Activated naive CD4-positive, alpha-beta T cell treated with anti-CD3 and anti-CD28 coated beads, Interleukin-2, amount 50 U/mL, for 24 hours (primary cell): ENCODE measurements around the gene PIH1D1.
"Not testable (repeated sequence)": the region's sequence is repeated elsewhere in the genome, so short reads cannot be mapped to it uniquely, and the experiment has no call there.

Source experiments
- H3K27ac Mint-ChIP-seq: one replicate; pipeline ENCODE4 v1.8.0; 2021; ENCODE audit warnings: mild to moderate bottlenecking, mixed read lengths
- H3K27me3 Mint-ChIP-seq: one replicate; pipeline ENCODE4 v1.8.0; 2021; ENCODE audit warnings: mixed read lengths
- H3K36me3 Mint-ChIP-seq: one replicate; pipeline ENCODE4 v1.8.0; 2021; ENCODE audit warnings: mixed read lengths
- H3K4me1 Mint-ChIP-seq: one replicate; pipeline ENCODE4 v1.8.0; 2021; ENCODE audit warnings: mixed read lengths
- H3K4me3 Mint-ChIP-seq: one replicate; pipeline ENCODE4 v1.8.0; 2021; ENCODE audit warnings: mild to moderate bottlenecking, mixed read lengths
- H3K9me3 Mint-ChIP-seq: one replicate; pipeline ENCODE4 v1.8.0; 2021; ENCODE audit warnings: mixed read lengths

PIH1D1 gene

DNA sequence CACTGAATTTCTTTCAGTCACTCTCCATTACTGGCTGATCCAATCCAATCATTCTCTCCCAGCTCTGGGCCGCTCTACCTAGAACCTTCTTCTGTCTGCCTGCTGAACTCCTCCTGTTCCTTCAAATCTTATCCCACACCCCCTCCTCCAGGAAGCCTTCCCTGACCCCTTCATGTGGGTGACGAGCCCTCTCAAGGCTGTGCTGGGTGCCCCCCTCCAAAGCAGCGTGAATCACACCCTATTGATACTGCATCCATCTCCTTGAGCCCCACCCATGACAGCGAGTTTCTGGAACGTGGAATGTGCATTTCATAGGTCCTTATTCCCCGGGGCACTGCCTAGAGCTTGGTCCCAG lies 3.2 kb downstream of the PIH1D1 start:
- Mint-ChIP-seq H3K9me3 (no peaks in the 10 kb centered on the region), H3K36me3 (peaks cover 4% of the 10 kb centered on the region), H3K4me1 (peaks cover 58% of the 10 kb centered on the region), H3K27me3 (no peaks in the 10 kb centered on the region), H3K27ac (no peak overlapping the region), H3K4me3 (no peak overlapping the region)

DNA sequence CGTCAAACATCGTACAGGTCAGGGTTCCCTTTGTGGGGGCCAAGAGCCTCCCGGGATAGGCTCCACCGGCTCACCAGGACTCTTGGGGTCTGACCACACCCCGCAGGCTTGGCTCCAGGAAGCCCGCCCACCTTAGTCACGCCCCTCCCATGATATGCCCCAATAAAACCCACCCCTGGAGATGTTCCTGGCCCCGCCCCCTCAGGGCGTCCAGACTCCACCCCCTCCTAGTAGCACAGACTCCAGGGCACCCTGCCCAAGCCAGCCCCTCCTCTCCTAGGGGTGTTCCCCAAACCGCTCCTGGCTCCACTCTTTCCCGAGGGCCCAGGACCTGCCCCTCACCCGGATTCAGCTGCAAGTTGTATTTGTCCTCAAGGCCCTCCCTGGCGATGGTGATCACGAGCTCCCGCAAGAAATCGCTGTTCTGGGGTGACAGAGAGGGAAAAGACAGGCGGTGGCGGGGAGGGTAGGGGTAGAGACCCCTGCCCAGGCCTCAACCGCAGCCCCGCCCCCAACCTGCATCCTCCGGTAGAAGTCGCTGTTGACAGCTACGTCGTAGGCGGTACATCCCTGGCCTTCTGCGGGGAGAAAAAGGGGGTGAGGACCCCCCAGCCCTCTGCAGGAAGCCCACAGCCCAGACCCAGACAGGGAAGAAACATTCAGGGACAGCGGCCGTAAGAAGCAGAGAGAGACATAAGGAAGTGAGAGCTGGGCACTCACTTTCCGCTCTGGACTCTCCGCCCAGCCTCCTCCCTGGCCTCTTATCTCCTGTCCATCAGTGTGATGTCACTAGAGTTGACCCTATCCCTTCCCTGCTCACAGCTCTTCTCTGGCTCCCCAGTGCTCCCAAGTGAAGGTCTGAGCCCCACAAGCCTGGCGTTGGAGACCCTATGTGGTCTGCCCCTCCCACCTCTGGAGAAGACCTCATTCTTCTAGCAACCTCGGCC lies 3.9 kb downstream of the PIH1D1 start:
- H3K4me3 Mint-ChIP-seq = no peak overlapping the region

DNA sequence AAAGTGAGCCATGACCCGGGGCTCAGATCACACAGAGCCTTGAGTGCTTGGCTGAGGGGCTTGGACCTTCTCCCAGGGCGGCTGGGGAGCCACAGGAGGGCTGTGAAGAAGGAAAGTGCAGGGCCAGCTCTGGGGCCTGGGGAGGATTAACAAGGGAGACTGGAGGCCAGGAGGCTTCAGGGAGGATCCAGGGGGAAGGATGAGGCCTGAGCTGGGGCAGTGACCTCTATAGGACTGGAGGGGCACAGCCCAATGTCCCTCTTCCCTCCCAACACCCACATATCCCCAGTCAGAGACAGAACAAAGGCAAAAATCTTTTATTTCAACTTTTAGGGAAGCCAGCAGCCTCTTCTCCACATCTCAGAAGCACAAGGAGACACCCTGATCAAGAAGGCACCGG lies 5.6 kb downstream of the PIH1D1 start:
- H3K4me3 Mint-ChIP-seq = no peak overlapping the region
- H3K9me3 Mint-ChIP-seq = no peaks in the 10 kb centered on the region
- H3K4me1 Mint-ChIP-seq = peaks cover 54% of the 10 kb centered on the region
- peaks cover 10% of the 10 kb centered on the region for H3K27me3 Mint-ChIP-seq
- no peak overlapping the region for H3K27ac Mint-ChIP-seq
- H3K36me3 Mint-ChIP-seq = peaks cover 4% of the 10 kb centered on the region

More for the DNA sequence above, 3.9 kb downstream of the PIH1D1 start:
- Mint-ChIP-seq H3K27me3 (no peaks in the 10 kb centered on the region), H3K4me1 (peaks cover 54% of the 10 kb centered on the region), H3K27ac (no peak overlapping the region), H3K9me3 (no peaks in the 10 kb centered on the region), H3K36me3 (peaks cover 4% of the 10 kb centered on the region)

DNA sequence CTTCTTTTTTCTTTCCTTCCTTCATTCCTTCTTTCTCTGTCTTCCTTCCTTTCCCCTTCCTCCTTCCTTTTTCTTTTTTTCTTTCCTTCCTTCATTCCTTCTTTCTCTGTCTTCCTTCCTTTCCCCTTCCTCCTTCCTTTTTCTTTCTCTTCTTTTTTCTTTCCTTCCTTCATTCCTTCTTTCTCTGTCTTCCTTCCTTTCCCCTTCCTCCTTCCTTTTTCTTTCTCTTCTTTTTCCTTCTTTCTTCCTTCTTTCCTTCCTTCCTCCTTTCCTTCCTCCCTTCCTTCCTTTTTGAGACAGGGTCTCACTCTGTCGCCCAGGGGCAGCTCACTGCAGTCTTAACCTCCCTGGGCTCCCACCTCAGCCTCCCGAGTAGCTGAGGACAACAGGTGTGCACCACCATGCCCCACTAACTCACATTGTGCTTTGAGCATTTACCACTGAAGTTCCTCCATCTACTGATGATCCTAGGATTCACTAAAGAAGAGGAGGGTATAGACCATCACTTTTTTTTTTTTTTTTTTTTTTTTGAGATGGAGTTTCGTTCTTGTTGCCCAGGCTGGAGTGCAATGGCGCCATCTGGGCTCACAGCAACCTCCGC lies 7.4 kb downstream of the PIH1D1 start:
- H3K27ac Mint-ChIP-seq, H3K9me3 Mint-ChIP-seq, H3K36me3 Mint-ChIP-seq: not testable (repeated sequence)
- peaks cover 26% of the 10 kb centered on the region for H3K27me3 Mint-ChIP-seq
- H3K4me1 Mint-ChIP-seq = peaks cover 44% of the 10 kb centered on the region
- peak overlapping the region; percentile 78 for H3K4me3 Mint-ChIP-seq

DNA sequence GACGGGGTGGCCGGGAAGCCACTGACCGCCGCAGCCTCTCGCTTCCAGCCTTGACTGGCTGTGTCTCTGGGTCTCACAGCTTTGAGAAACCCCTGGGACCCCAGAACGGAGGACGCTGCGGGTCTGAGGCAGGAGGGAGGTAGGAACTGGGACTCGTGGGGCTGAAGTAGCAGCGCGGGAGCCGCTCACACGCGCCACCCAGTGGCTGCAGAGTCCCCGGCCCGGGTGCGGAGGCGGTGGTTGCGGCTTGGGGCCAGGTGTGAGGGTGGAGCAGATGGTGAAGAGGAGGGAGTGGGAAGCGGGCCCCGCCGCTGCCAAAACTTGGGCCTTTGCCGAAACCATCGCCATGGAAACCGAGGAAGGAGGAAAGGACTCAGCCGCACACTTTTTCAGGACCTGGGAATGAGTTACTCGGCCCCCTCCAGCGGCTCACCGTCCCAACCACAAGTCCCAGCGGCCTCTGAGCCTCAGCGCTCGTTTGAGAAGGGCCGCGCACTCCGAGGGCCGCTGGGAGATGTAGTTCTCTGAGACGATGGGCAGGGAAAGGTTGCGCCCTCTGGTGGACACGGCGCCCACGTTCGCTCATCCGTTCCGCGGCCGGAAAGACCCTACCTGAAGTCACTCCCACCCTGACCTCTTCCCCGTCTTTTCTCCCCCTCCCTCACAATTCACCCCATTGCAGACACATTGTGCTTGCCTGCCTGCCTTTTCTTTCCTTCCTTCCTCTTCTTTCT lies 8.1 kb downstream of the PIH1D1 start:
- Mint-ChIP-seq H3K4me3 (peak overlapping the region; percentile 78), H3K27ac (peak overlapping the region; percentile 68), H3K4me1 (peaks cover 39% of the 10 kb centered on the region)

DNA sequence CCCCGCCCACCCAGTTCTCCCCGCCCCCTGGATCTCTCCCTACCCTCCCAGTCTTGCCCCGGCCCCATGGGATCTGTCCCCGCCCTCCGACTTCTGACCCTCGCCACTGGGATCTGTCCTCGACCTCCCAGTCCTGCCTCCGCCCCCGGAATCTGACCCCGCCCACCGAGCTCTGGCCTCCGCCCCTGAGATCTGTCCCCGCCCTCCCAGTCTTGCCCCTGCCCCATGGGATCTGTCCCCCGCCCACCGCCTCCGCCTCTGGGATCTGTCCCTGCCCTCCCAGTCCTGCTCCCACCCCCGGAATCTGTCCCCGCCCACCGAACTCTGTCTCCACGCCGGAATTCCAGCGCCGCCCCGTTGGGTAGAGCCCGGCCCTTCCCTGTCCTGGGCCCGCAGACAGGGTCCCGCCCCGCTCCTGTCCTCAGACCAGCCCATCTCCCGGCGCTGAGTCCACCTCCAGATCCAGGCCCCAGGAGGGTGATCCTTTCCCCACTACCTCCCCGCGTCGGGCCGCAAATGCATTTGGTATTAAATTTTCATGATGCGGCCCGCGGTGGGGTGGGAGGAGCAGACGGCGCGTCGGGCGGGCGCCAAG lies 8.7 kb downstream of the PIH1D1 start:
- peaks cover 33% of the 10 kb centered on the region for H3K4me1 Mint-ChIP-seq
- peaks cover 37% of the 10 kb centered on the region for H3K27me3 Mint-ChIP-seq
- no peak overlapping the region for H3K27ac Mint-ChIP-seq
- no peaks in the 10 kb centered on the region for H3K9me3 Mint-ChIP-seq
- no peaks in the 10 kb centered on the region for H3K36me3 Mint-ChIP-seq
- H3K4me3 Mint-ChIP-seq = peak overlapping the region; percentile 78

More for the DNA sequence above, 8.1 kb downstream of the PIH1D1 start:
- H3K9me3 Mint-ChIP-seq = no peaks in the 10 kb centered on the region
- peaks cover 1% of the 10 kb centered on the region for H3K36me3 Mint-ChIP-seq
- H3K27me3 Mint-ChIP-seq = peaks cover 31% of the 10 kb centered on the region

DNA sequence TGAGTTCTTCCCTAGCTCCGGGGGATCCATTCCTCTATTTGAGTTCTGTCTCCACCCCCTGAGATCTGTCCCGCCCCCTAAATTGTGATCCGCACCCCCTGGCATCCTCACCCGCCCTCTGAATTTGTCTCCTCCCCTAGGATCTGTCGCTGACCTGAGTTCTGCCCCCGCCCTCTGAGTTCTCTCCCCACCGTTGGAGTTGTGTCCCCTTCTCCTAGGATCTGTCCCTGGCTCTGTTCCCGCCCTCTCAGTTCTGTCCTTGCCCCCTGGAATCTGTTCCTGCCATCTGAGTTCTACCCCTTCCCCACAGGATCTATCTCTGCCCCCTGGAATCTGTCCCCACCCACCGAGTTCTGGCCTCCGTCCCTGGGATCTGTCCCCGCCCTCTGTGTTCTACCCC lies 9.3 kb downstream of the PIH1D1 start:
- no peaks in the 10 kb centered on the region for H3K9me3 Mint-ChIP-seq
- H3K27me3 Mint-ChIP-seq = peaks cover 41% of the 10 kb centered on the region
- peak overlapping the region; percentile 78 for H3K4me3 Mint-ChIP-seq
- H3K4me1 Mint-ChIP-seq = peaks cover 33% of the 10 kb centered on the region
- no peaks in the 10 kb centered on the region for H3K36me3 Mint-ChIP-seq
- no peak overlapping the region for H3K27ac Mint-ChIP-seq

DNA sequence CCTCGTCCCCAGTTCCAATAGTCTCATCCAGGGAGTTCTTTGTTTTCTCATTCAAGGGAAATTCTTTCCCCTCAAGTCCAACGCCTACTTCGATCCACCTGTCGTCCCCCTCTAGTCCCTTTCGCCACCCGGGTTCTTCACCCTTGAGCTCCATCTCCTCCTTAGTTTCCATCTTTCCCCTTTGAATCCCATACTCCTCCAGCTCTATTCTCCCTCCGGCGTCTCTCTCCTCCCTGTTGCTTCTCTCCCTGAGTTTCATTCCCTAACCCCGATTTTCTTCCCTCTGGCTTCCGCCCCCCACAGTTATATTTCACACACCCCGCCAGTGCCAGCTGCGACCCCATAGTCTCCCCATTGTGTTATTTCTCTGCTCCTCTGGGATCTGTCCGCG lies 9.7 kb downstream of the PIH1D1 start:
- H3K27ac Mint-ChIP-seq = peak overlapping the region; percentile 57
- H3K4me3 Mint-ChIP-seq = peak overlapping the region; percentile 78

DNA sequence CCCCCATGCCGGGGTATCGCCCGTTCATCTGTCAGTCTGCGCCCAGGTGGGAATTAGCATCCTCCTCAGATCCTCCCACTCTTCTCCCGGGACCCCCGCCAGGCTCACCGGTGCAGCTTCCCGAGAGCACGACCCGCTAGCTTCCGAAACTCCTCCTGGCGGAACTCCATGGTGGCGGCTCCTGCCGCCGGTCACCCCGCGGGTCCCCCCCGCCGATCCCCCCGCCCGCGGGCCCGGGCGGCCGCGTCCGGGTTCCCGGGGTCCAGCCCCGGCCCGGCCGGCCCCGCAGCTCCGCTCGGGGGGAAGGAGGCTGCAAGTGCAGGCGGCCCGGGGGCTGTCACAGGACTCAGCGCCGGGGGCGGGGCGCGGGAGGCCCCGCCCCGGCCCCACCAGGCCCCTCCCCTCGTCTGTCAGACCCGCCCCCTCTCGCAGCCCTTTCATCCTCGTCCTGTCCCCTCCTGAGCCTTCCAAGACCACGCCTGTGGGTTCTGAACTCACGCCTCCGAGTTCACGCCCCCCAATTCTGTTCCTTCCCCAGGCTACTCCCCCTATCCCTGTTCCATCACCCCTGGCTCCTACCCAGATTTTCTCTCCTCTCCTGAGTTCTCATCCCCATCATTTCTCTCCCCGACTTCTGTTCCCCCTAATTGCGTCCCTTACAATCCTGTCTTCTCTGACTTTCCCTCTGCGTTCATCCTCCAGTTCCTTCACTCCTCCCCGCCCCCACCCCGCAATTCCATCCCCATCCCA lies 10.2 kb downstream of the PIH1D1 start, which contains the start of gene SLC17A7:
Gene SLC17A7 (minus strand): TSS at position 318 of the 750 bp plus-strand sequence. CDS start 148 bp downstream, at position 170.
- Mint-ChIP-seq H3K4me3 (peak within 1 kb of the TSS; percentile 83), H3K27ac (peak within 1 kb of the TSS; percentile 57), H3K4me1 (peaks cover 33% of the 10 kb centered on the region), H3K36me3 (no peaks in the 10 kb centered on the region), H3K27me3 (peaks cover 46% of the 10 kb centered on the region), H3K9me3 (no peaks in the 10 kb centered on the region)

More for the DNA sequence above, 9.7 kb downstream of the PIH1D1 start:
- no peaks in the 10 kb centered on the region for H3K9me3 Mint-ChIP-seq
- H3K27me3 Mint-ChIP-seq = peaks cover 43% of the 10 kb centered on the region
- peaks cover 33% of the 10 kb centered on the region for H3K4me1 Mint-ChIP-seq
- no peaks in the 10 kb centered on the region for H3K36me3 Mint-ChIP-seq

DNA sequence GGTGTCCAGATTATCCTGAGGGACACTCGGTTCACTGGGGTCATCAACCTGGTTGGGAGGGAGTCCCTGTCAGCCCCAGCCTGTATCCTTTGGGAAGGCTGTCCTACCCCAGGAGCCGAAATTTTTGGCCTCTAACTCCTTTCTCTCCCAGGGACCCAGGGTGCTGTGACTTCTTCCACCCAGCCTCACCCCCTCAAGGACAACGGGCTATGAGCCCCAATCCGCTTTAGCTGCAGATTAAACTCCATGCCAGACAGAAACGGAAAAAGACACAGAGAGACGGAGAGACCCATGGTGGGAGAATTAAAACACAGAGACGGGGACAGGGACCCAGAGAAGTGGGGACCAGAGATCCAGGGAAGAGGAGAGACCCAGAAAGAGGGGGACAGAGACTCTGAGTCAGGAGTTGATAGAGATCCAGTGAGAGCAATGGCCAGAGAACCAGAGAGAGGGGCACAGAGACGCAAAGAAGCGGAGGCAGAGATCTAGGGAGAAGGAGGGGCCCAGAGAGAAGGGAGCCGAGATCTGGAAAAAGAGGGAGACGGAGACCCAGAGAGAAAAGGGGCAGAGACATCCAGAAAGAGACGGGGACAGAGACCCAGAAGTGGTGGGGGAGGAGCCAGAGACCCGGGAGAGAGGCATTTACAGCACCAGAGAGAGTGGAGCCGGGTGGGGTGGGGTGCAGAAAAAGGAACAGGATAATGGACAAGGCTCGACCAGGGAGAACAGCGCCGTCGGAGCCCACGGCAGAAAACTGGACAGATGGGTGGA lies 11.0 kb downstream of the PIH1D1 start:
- no peaks in the 10 kb centered on the region for H3K36me3 Mint-ChIP-seq
- peak overlapping the region; percentile 83 for H3K4me3 Mint-ChIP-seq
- H3K9me3 Mint-ChIP-seq = no peaks in the 10 kb centered on the region
- H3K4me1 Mint-ChIP-seq = peaks cover 38% of the 10 kb centered on the region
- no peak overlapping the region for H3K27ac Mint-ChIP-seq
- peaks cover 54% of the 10 kb centered on the region for H3K27me3 Mint-ChIP-seq

DNA sequence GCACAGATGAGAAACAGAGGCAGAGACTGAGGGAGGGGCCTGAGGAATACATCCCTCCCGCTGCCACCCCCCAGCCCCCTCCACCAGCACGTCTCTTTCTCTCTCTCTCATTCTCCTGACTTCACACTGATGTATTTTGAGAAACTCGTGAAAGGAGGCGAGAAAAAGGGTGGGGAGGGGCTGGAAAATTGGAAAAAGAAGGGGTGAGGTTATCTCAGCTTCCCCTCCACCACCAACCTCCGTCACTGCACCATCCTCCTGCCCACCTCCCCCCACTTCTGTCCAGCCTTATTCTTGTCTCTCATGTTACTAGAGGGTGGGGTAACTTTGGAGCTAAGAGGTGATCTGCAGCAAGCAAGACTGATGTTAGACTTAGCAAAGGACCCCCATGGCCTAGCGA lies 11.8 kb downstream of the PIH1D1 start:
- Mint-ChIP-seq H3K27me3 (peaks cover 62% of the 10 kb centered on the region), H3K4me1 (peaks cover 33% of the 10 kb centered on the region)

DNA sequence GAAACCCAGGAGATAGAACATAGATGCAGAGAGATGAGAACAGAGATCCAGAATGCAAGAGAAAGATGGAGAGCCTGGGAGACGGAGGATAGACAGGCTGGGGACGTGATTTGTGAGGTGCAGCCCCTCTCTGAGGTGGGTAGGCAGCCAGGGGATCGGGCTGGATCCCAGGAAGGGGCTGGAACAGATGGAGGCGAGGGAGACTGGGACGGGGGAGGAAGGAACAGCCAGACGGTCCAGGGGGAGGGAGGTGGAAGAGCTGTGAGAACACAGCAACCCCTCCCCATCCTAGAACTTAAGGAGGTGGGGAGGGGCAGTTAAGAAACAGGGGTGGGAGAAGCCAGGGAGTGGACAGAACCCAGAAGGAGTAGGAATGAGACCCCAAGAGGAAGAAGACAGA lies 13.4 kb downstream of the PIH1D1 start:
- H3K9me3 Mint-ChIP-seq = no peaks in the 10 kb centered on the region
- H3K27me3 Mint-ChIP-seq = peaks cover 68% of the 10 kb centered on the region
- no peak overlapping the region for H3K27ac Mint-ChIP-seq
- peaks cover 29% of the 10 kb centered on the region for H3K4me1 Mint-ChIP-seq
- H3K36me3 Mint-ChIP-seq = no peaks in the 10 kb centered on the region
- H3K4me3 Mint-ChIP-seq = no peak overlapping the region

More for the DNA sequence above, 11.8 kb downstream of the PIH1D1 start:
- no peaks in the 10 kb centered on the region for H3K9me3 Mint-ChIP-seq
- H3K36me3 Mint-ChIP-seq = no peaks in the 10 kb centered on the region
- H3K27ac Mint-ChIP-seq = no peak overlapping the region
- H3K4me3 Mint-ChIP-seq = no peak overlapping the region

DNA sequence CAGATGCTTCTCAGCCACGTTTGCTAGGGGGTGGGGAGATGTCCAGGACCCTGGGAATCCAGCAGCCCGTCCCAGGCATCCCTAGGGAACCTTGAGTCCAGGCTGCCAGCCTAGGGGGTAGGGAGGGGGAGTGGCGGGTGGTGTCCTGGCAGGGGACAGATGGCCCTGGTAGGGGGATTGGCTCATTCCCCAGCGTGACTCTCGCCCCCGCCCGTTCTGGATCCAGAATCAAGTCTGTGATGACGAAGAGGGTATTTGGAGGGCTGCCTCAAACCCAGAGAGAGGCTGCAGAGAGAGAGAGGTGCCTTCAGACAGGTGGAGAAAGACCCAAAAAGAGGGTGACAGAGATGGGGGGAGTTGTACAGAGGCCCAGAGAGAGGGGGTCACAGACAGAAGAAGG lies 14.4 kb downstream of the PIH1D1 start:
- peaks cover 32% of the 10 kb centered on the region for H3K4me1 Mint-ChIP-seq
- H3K27ac Mint-ChIP-seq = no peak overlapping the region
- no peaks in the 10 kb centered on the region for H3K9me3 Mint-ChIP-seq
- no peaks in the 10 kb centered on the region for H3K36me3 Mint-ChIP-seq
- H3K4me3 Mint-ChIP-seq = no peak overlapping the region
- peaks cover 73% of the 10 kb centered on the region for H3K27me3 Mint-ChIP-seq

DNA sequence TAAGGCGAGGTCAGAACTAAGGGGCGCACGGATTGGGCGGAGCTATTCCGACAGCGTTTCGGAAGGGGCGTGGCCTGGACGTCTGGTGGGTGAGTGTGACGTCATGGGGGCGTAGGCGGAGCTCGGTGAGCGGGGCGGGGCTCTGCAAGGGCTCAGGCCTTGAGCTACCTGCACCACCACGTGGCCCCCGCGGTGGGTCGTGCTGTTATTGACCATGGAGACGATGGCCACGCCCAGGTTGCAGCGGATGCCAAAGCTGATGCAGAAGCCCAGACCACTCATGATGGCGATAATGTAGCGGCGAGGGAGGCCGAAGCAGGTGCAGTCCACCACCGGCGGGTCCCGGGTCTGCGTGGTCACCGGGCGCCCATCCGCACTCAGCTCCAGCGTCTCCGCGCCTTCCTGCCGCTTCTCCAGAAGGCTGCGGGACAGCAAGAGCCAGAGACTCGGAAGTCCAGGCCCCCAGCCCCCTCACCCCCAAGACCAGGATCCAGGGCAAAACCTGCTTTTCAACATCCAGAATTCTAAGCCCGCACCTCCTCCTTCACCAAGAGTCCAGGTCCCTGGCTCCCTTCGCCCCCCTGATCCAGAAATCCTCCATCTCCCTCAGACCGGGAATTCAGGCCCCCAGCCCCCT lies 15.1 kb downstream of the PIH1D1 start:
- H3K36me3 Mint-ChIP-seq = no peaks in the 10 kb centered on the region
- H3K27ac Mint-ChIP-seq = peak overlapping the region; percentile 70
- H3K27me3 Mint-ChIP-seq = peaks cover 70% of the 10 kb centered on the region
- no peaks in the 10 kb centered on the region for H3K9me3 Mint-ChIP-seq
- peaks cover 28% of the 10 kb centered on the region for H3K4me1 Mint-ChIP-seq
- H3K4me3 Mint-ChIP-seq = no peak overlapping the region
